ENCODE data around the gene GOLGB1. TPM values are rescaled to one million over a fixed set of nuclear protein-coding genes. Genes with fewer than 3 reads are reported as not detected.

GOLGB1 gene
- polyA plus RNA-seq, 1 experiment, result 17.3 TPM

- ChIA-PET CTCF (no interaction called here), POLR2A (no interaction called here)
- TF ChIP-seq CTCF (IDR thresholded peaks at IDR 0.05; ENCODE audit: insufficient read depth, low read depth, low read length), result no peak
- H3K27me3 ChIP-seq (ENCODE audit: control insufficient read depth, insufficient read depth, low read length), result no peaks in the 10 kb centered on the region
- H3K36me3 ChIP-seq (ENCODE audit: control insufficient read depth, insufficient read depth, low read length), result peaks cover 17% of the 10 kb centered on the region
- no peak overlapping the region for H3K4me3 ChIP-seq (ENCODE audit: low read depth, low read length)
- DNase-seq (ENCODE audit: low read depth), result no peak
These were observed 84.1 kb downstream of the GOLGB1 start for GRCh38 chr3:121665488-121665887.

- peaks cover 14% of the 10 kb centered on the region for H3K36me3 ChIP-seq (ENCODE audit: control insufficient read depth, insufficient read depth, low read length)
These were observed 86.2 kb downstream of the GOLGB1 start for GRCh38 chr3:121663171-121663847.

GRCh38 chr3:121662742-121663141 is 86.8 kb downstream of the GOLGB1 start:
- H3K27me3 ChIP-seq (ENCODE audit: control insufficient read depth, insufficient read depth, low read length), result no peaks in the 10 kb centered on the region
- H3K4me3 ChIP-seq (ENCODE audit: low read depth, low read length), result no peak overlapping the region
- CTCF ChIA-PET, result no interaction called here
- POLR2A ChIA-PET, result no interaction called here
- TF ChIP-seq CTCF (IDR thresholded peaks at IDR 0.05; ENCODE audit: insufficient read depth, low read depth, low read length), result no peak
- DNase-seq (ENCODE audit: low read depth), result no peak
- peaks cover 12% of the 10 kb centered on the region for H3K36me3 ChIP-seq (ENCODE audit: control insufficient read depth, insufficient read depth, low read length)

More at GRCh38 chr3:121663171-121663847, 86.2 kb downstream of the GOLGB1 start:
- ChIA-PET POLR2A (no interaction called here), CTCF (no interaction called here)
- no peak for TF ChIP-seq CTCF (IDR thresholded peaks at IDR 0.05; ENCODE audit: insufficient read depth, low read depth, low read length)
- no peak for DNase-seq (ENCODE audit: low read depth)
- Histone ChIP-seq H3K4me3 (ENCODE audit: low read depth, low read length) (no peak overlapping the region), H3K27me3 (ENCODE audit: control insufficient read depth, insufficient read depth, low read length) (no peaks in the 10 kb centered on the region)

GRCh38 chr3:121661376-121661775 is 88.2 kb downstream of the GOLGB1 start:
- H3K36me3 ChIP-seq (ENCODE audit: control insufficient read depth, insufficient read depth, low read length), result peaks cover 9% of the 10 kb centered on the region
- POLR2A ChIA-PET, result no interaction called here
- CTCF ChIA-PET, result no interaction called here
- no peaks in the 10 kb centered on the region for H3K27me3 ChIP-seq (ENCODE audit: control insufficient read depth, insufficient read depth, low read length)
- no peak for TF ChIP-seq CTCF (IDR thresholded peaks at IDR 0.05; ENCODE audit: insufficient read depth, low read depth, low read length)
- DNase-seq (ENCODE audit: low read depth), result no peak
- no peak overlapping the region for H3K4me3 ChIP-seq (ENCODE audit: low read depth, low read length)

- no peak for DNase-seq (ENCODE audit: low read depth)
- POLR2A ChIA-PET, result no interaction called here
- Histone ChIP-seq H3K4me3 (ENCODE audit: low read depth, low read length) (no peak within 1 kb of the TSS), H3K36me3 (ENCODE audit: control insufficient read depth, insufficient read depth, low read length) (peaks cover 7% of the 10 kb centered on the region), H3K27me3 (ENCODE audit: control insufficient read depth, insufficient read depth, low read length) (no peaks in the 10 kb centered on the region)
- CTCF ChIA-PET, result no interaction called here
- no peak for TF ChIP-seq CTCF (IDR thresholded peaks at IDR 0.05; ENCODE audit: insufficient read depth, low read depth, low read length)
These were observed 89.0 kb downstream of the GOLGB1 start, which contains the start of gene HCLS1 for GRCh38 chr3:121660356-121661171. Gene HCLS1, minus strand, starts transcription at chr3:121660903. Its CDS starts 2,556 bp downstream, at chr3:121658347.

Data from BJ (cell line).